PC-3 (cell line): ENCODE measurements around the gene CDH4.

ENCODE experiments used
- EZH2 ChIP-seq: fragments of 300-600 bp; sonication (generic); IDR thresholded peaks from one replicate; pipeline ENCODE4 v1.6.1; 2017; ENCODE audit warnings: antibody characterized with exemption, mild to moderate bottlenecking, low read length; ENCODE audit not compliant: unreplicated experiment
- TF ChIP-seq, protein P1 (sequence below): fragments of 300-600 bp; sonication (generic); conservative IDR thresholded peaks from 2 replicates; pipeline ENCODE4 v1.5.1; 2017; ENCODE audit warnings: antibody characterized with exemption, low read depth, mild to moderate bottlenecking, low read length

- TF ChIP-seq, protein P1, sequence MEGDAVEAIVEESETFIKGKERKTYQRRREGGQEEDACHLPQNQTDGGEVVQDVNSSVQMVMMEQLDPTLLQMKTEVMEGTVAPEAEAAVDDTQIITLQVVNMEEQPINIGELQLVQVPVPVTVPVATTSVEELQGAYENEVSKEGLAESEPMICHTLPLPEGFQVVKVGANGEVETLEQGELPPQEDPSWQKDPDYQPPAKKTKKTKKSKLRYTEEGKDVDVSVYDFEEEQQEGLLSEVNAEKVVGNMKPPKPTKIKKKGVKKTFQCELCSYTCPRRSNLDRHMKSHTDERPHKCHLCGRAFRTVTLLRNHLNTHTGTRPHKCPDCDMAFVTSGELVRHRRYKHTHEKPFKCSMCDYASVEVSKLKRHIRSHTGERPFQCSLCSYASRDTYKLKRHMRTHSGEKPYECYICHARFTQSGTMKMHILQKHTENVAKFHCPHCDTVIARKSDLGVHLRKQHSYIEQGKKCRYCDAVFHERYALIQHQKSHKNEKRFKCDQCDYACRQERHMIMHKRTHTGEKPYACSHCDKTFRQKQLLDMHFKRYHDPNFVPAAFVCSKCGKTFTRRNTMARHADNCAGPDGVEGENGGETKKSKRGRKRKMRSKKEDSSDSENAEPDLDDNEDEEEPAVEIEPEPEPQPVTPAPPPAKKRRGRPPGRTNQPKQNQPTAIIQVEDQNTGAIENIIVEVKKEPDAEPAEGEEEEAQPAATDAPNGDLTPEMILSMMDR = no peak
- no peak for TF ChIP-seq EZH2
Measured at GRCh38 chr20:61407561-61407960, 155.5 kb downstream of the CDH4 start.
